Liver (tissue), 9 donors: Measurements from ENCODE around the gene AUH. TPM values are rescaled to one million over a fixed set of nuclear protein-coding genes. Genes with fewer than 3 reads are reported as not detected.

Experiments used
- DNase-seq: peaks from one replicate; pipeline ENCODE4 v3.0.0-alpha.2; 2017; ENCODE audit warnings: low spot score
- H3K27ac ChIP-seq, 2 donors: one replicate each; pipeline ENCODE4 v1.7.0; 2013; ENCODE audit warnings: inconsistent platforms in 2 of 2, low read length in 2 of 2, control low read depth in 1 of 2, low read depth in 1 of 2, mild to moderate bottlenecking in 1 of 2
- H3K27me3 ChIP-seq, 4 donors: one replicate each; pipeline versions ENCODE4 v1.6.1 to v1.7.0; 2013; ENCODE audit warnings: low read length in 3 of 4, inconsistent platforms in 1 of 4, mild to moderate bottlenecking in 1 of 4, moderate library complexity in 1 of 4; ENCODE audit not compliant: control insufficient read depth in 4 of 4, insufficient read depth in 4 of 4
- H3K36me3 ChIP-seq, 4 donors: one replicate each; pipeline versions ENCODE4 v1.6.1 to v1.7.0; 2013; ENCODE audit warnings: low read length in 3 of 4, mild to moderate bottlenecking in 3 of 4, low read depth in 1 of 4, moderate library complexity in 1 of 4; ENCODE audit not compliant: control insufficient read depth in 4 of 4, insufficient read depth in 3 of 4
- H3K4me1 ChIP-seq, 4 donors: one replicate each; pipeline versions ENCODE4 v1.6.1 to v1.7.0; 2013; ENCODE audit warnings: low read length in 3 of 4, mild to moderate bottlenecking in 3 of 4, moderate library complexity in 1 of 4; ENCODE audit not compliant: control insufficient read depth in 4 of 4, insufficient read depth in 4 of 4
- H3K4me3 ChIP-seq, 3 donors: one replicate each; pipeline versions ENCODE4 v1.6.1 to v1.7.0; 2013; ENCODE audit warnings: low read length in 3 of 3, control low read depth in 1 of 3, low read depth in 1 of 3, mild to moderate bottlenecking in 1 of 3
- H3K9ac ChIP-seq, 2 donors: one replicate each; pipeline ENCODE4 v1.7.0; 2013; ENCODE audit warnings: low read length in 2 of 2, mild to moderate bottlenecking in 2 of 2, moderate library complexity in 2 of 2, control low read depth in 1 of 2, low read depth in 1 of 2
- H3K9me3 ChIP-seq, 4 donors: one replicate each; pipeline versions ENCODE4 v1.6.1 to v1.7.0; 2013; ENCODE audit warnings: low read length in 3 of 4; ENCODE audit not compliant: control insufficient read depth in 4 of 4
- EGR1 ChIP-seq, 2 donors: IDR thresholded peaks; 2 replicates each; pipeline ENCODE4 v1.6.1; 2016 to 2018; ENCODE audit warnings: antibody characterized with exemption in 2 of 2, low read depth in 2 of 2
- FOXA1 ChIP-seq: IDR thresholded peaks from 2 replicates; pipeline ENCODE4 v1.6.1; 2016; ENCODE audit warnings: antibody characterized with exemption
- FOXA2 ChIP-seq: IDR thresholded peaks from 2 replicates; pipeline ENCODE4 v1.6.1; 2016; ENCODE audit warnings: antibody characterized with exemption
- GABPA ChIP-seq, 2 donors: IDR thresholded peaks in 1 of 2; conservative IDR thresholded peaks in 1 of 2; 2 replicates each; pipeline ENCODE4 v1.6.1; 2016; ENCODE audit warnings: antibody characterized with exemption in 2 of 2, mild to moderate bottlenecking in 1 of 2, moderate library complexity in 1 of 2
- HNF4A ChIP-seq, 2 donors: conservative IDR thresholded peaks; 2 replicates each; pipeline ENCODE4 v1.6.1; 2016; ENCODE audit warnings: antibody characterized with exemption in 2 of 2, mild to moderate bottlenecking in 2 of 2
- HNF4G ChIP-seq: IDR thresholded peaks from 2 replicates; pipeline ENCODE4 v1.6.1; 2016; ENCODE audit warnings: antibody characterized with exemption
- JUND ChIP-seq, 2 donors: IDR thresholded peaks; 2 replicates each; pipeline ENCODE4 v1.6.1; 2016; ENCODE audit warnings: antibody characterized with exemption in 2 of 2
- NR2F2 ChIP-seq: IDR thresholded peaks from 2 replicates; pipeline ENCODE4 v1.6.1; 2016; ENCODE audit warnings: antibody characterized with exemption
- RAD21 ChIP-seq, 2 donors: IDR thresholded peaks; 2 replicates each; pipeline ENCODE4 v1.6.1; 2016; ENCODE audit warnings: antibody characterized with exemption in 2 of 2, mild to moderate bottlenecking in 2 of 2
- RXRA ChIP-seq, 2 donors: IDR thresholded peaks; 2 replicates each; pipeline ENCODE4 v1.6.1; 2017 to 2018; ENCODE audit warnings: antibody characterized with exemption in 2 of 2, mild to moderate bottlenecking in 1 of 2
- SP1 ChIP-seq: IDR thresholded peaks from 2 replicates; pipeline ENCODE4 v1.6.1; 2018; ENCODE audit warnings: antibody characterized with exemption, mild to moderate bottlenecking
- TAF1 ChIP-seq: conservative IDR thresholded peaks from 2 replicates; pipeline ENCODE4 v1.6.1; 2016; ENCODE audit warnings: antibody characterized with exemption, mild to moderate bottlenecking
- YY1 ChIP-seq: IDR thresholded peaks from 2 replicates; pipeline ENCODE4 v1.6.1; 2016; ENCODE audit warnings: antibody characterized with exemption, mild to moderate bottlenecking
- WGBS: extraction: QIAGEN DNeasy Blood & Tissue Kit; methylation state at CpG from one replicate; pipeline ENCODE4 v1.1.7; 2013; 5-methylcytosine and 5-hydroxymethylcytosine counted together
- polyA plus RNA-seq, 2 donors: library from polyadenylated mRNA; stranded (reverse) in 1 of 2; unstranded in 1 of 2; fragments of 200-250 nt in 1 of 2; fragments of >200 nt in 1 of 2; fragmentation: Nextera tagmentation in 1 of 2; extraction: Ambion mirVana in 1 of 2; gene quantifications; one replicate each; pipeline versions ENCODE4 v1.2.1 to v1.2.3, GENCODE V29; 2013 to 2015
- total RNA-seq, 2 donors: library from RNA; depleted of rRNA; stranded (reverse); fragments of >200 nt; gene quantifications; one replicate each; pipeline ENCODE4 v1.2.3, GENCODE V29; 2014
- TF ChIP-seq, protein P1 (sequence below): IDR thresholded peaks from 2 replicates; pipeline ENCODE4 v1.6.1; 2016; ENCODE audit warnings: antibody characterized with exemption
- TF ChIP-seq, protein P2 (sequence below): IDR thresholded peaks from 2 replicates; pipeline ENCODE4 v1.6.1; 2016; ENCODE audit warnings: antibody characterized with exemption, mild to moderate bottlenecking
- TF ChIP-seq, protein P3 (sequence below): IDR thresholded peaks from 2 replicates; pipeline ENCODE4 v1.6.1; 2016; ENCODE audit warnings: antibody characterized with exemption
- TF ChIP-seq, protein P4 (sequence below): fragments of 150-350 bp; IDR thresholded peaks from 2 replicates; pipeline ENCODE4 v1.5.1; 2017; ENCODE audit warnings: improper control_type of control experiment, low read depth, low read length; ENCODE audit not compliant: missing input control
- TF ChIP-seq, protein P5 (sequence below): IDR thresholded peaks from 2 replicates; pipeline ENCODE4 v1.6.1; 2016; ENCODE audit warnings: antibody characterized with exemption
- donor health status: healthy.
- donor health status: healthy.
- donor health status: healthy.
- donor health status: healthy.
- donor health status: healthy.

AUH gene
- total and polyA plus RNA-seq, 4 donors, result 12.1 to 30.0 (median 24.9) TPM

DNA sequence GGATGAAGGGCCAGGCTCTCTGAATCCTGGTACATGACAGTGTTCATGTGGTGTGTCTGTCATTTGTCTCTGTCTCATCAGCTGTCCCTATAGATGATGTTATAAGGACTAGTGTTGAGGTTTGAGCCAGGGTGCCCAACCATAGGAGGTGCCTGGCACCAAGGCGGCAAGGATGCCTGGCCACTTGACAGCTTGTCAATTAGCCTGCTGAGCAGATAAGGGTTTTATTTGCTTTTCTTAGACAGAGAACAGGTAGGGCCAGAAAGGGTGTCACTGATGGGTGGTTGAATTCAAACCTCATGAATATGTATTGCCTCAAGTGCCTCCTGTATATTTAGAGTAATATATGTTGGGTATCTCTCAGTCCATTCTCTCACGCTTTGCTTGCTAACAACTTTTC, 30.1 kb upstream of the AUH start:
- no peak overlapping the region for H3K9ac ChIP-seq
- H3K4me3 ChIP-seq, result no peak overlapping the region
- H3K27me3 ChIP-seq, result no peaks in the 10 kb centered on the region
- TF ChIP-seq SP1 (no peak), FOXA1 (no peak), RAD21 (IDR thresholded peaks at IDR 0.05) (no peak), FOXA2 (no peak), RXRA (IDR thresholded peaks at IDR 0.05) (no peak), JUND (IDR thresholded peaks at IDR 0.05) (no peak), GABPA (IDR thresholded peaks at IDR 0.05 in 1 of 2, conservative IDR thresholded peaks at IDR 0.05 in 1 of 2) (no peak), HNF4G (no peak), NR2F2 (no peak), EGR1 (IDR thresholded peaks at IDR 0.05; ENCODE audit: low read depth in 2 of 2) (no peak), HNF4A (conservative IDR thresholded peaks at IDR 0.05) (no peak), TAF1 (no peak), YY1 (no peak)
- TF ChIP-seq, protein P1, sequence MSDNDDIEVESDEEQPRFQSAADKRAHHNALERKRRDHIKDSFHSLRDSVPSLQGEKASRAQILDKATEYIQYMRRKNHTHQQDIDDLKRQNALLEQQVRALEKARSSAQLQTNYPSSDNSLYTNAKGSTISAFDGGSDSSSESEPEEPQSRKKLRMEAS, result no peak
- TF ChIP-seq, protein P2, sequence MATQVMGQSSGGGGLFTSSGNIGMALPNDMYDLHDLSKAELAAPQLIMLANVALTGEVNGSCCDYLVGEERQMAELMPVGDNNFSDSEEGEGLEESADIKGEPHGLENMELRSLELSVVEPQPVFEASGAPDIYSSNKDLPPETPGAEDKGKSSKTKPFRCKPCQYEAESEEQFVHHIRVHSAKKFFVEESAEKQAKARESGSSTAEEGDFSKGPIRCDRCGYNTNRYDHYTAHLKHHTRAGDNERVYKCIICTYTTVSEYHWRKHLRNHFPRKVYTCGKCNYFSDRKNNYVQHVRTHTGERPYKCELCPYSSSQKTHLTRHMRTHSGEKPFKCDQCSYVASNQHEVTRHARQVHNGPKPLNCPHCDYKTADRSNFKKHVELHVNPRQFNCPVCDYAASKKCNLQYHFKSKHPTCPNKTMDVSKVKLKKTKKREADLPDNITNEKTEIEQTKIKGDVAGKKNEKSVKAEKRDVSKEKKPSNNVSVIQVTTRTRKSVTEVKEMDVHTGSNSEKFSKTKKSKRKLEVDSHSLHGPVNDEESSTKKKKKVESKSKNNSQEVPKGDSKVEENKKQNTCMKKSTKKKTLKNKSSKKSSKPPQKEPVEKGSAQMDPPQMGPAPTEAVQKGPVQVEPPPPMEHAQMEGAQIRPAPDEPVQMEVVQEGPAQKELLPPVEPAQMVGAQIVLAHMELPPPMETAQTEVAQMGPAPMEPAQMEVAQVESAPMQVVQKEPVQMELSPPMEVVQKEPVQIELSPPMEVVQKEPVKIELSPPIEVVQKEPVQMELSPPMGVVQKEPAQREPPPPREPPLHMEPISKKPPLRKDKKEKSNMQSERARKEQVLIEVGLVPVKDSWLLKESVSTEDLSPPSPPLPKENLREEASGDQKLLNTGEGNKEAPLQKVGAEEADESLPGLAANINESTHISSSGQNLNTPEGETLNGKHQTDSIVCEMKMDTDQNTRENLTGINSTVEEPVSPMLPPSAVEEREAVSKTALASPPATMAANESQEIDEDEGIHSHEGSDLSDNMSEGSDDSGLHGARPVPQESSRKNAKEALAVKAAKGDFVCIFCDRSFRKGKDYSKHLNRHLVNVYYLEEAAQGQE, result no peak
- TF ChIP-seq, protein P3, sequence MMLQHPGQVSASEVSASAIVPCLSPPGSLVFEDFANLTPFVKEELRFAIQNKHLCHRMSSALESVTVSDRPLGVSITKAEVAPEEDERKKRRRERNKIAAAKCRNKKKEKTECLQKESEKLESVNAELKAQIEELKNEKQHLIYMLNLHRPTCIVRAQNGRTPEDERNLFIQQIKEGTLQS, result no peak
- TF ChIP-seq, protein P4, sequence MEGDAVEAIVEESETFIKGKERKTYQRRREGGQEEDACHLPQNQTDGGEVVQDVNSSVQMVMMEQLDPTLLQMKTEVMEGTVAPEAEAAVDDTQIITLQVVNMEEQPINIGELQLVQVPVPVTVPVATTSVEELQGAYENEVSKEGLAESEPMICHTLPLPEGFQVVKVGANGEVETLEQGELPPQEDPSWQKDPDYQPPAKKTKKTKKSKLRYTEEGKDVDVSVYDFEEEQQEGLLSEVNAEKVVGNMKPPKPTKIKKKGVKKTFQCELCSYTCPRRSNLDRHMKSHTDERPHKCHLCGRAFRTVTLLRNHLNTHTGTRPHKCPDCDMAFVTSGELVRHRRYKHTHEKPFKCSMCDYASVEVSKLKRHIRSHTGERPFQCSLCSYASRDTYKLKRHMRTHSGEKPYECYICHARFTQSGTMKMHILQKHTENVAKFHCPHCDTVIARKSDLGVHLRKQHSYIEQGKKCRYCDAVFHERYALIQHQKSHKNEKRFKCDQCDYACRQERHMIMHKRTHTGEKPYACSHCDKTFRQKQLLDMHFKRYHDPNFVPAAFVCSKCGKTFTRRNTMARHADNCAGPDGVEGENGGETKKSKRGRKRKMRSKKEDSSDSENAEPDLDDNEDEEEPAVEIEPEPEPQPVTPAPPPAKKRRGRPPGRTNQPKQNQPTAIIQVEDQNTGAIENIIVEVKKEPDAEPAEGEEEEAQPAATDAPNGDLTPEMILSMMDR, result no peak
- TF ChIP-seq, protein P5, sequence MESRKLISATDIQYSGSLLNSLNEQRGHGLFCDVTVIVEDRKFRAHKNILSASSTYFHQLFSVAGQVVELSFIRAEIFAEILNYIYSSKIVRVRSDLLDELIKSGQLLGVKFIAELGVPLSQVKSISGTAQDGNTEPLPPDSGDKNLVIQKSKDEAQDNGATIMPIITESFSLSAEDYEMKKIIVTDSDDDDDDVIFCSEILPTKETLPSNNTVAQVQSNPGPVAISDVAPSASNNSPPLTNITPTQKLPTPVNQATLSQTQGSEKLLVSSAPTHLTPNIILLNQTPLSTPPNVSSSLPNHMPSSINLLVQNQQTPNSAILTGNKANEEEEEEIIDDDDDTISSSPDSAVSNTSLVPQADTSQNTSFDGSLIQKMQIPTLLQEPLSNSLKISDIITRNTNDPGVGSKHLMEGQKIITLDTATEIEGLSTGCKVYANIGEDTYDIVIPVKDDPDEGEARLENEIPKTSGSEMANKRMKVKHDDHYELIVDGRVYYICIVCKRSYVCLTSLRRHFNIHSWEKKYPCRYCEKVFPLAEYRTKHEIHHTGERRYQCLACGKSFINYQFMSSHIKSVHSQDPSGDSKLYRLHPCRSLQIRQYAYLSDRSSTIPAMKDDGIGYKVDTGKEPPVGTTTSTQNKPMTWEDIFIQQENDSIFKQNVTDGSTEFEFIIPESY, result no peak
- no peaks in the 10 kb centered on the region for H3K36me3 ChIP-seq
- WGBS, result 68% methylated on average over 2 of the region's 2 CpGs
- no peak for DNase-seq
- no peak overlapping the region for H3K27ac ChIP-seq
- no peaks in the 10 kb centered on the region for H3K9me3 ChIP-seq
- H3K4me1 ChIP-seq, result peaks cover 2 to 12% (median 5%) of the 10 kb centered on the region in 4 donors
